Raji (cell line): ENCODE data around the gene GUCY2F.

Source experiments
- POLR2A ChIP-seq: IDR thresholded peaks from 2 replicates; pipeline ENCODE4 v1.6.1; 2011; ENCODE audit warnings: low read depth, low read length, control low read depth; ENCODE audit not compliant: insufficient read depth

The GUCY2F gene

GRCh38 chrX:109481986-109482385, at the start of gene GUCY2F:
TSS of gene GUCY2F (minus strand) at chrX:109482086. CDS start at chrX:109475936, 6,150 bp downstream.
- TF ChIP-seq POLR2A: no peak

GRCh38 chrX:109519001-109519400, 37.1 kb upstream of the GUCY2F start:
- no peak for TF ChIP-seq POLR2A

- TF ChIP-seq POLR2A: no peak
Measured at GRCh38 chrX:109511113-109511512, 29.2 kb upstream of the GUCY2F start.

- no peak for TF ChIP-seq POLR2A
Measured at GRCh38 chrX:109508915-109509314, 27.0 kb upstream of the GUCY2F start.

- no peak for TF ChIP-seq POLR2A
Measured at GRCh38 chrX:109501176-109501575, 19.3 kb upstream of the GUCY2F start.

GRCh38 chrX:109498434-109498833, 16.5 kb upstream of the GUCY2F start:
- no peak for TF ChIP-seq POLR2A

GRCh38 chrX:109489174-109489573, 7.3 kb upstream of the GUCY2F start:
- no peak for TF ChIP-seq POLR2A

GRCh38 chrX:109487640-109488039, 5.8 kb upstream of the GUCY2F start:
- TF ChIP-seq POLR2A: no peak

GRCh38 chrX:109485470-109486340, 3.8 kb upstream of the GUCY2F start:
- TF ChIP-seq POLR2A: no peak

- TF ChIP-seq POLR2A: no peak
Measured at GRCh38 chrX:109484886-109485285, 3.0 kb upstream of the GUCY2F start.

- no peak for TF ChIP-seq POLR2A
Measured at GRCh38 chrX:109475174-109475891, 6.6 kb downstream of the GUCY2F start.

- TF ChIP-seq POLR2A: no peak
Measured at GRCh38 chrX:109472939-109473735, 8.7 kb downstream of the GUCY2F start.

GRCh38 chrX:109464231-109464630, 17.7 kb downstream of the GUCY2F start:
- TF ChIP-seq POLR2A: no peak

- no peak for TF ChIP-seq POLR2A
Measured at GRCh38 chrX:109463784-109464183, 18.1 kb downstream of the GUCY2F start.

GRCh38 chrX:109448282-109448938, 33.5 kb downstream of the GUCY2F start:
- TF ChIP-seq POLR2A: no peak
